Neural cell (in vitro differentiated cells): ENCODE results near the gene HPX. TPM values are rescaled to one million over a fixed set of nuclear protein-coding genes. Genes with fewer than 3 reads are reported as not detected.
A peak's percentile ranks its signal among the peaks of the same experiment; 100 is the strongest.

Experiments used
- H2AFZ ChIP-seq: fragments of 200-600, 300-800 bp; sonication (generic), shearing (Covaris generic); 2 replicates; pipeline ENCODE4 v1.6.0; 2014; ENCODE audit warnings: low read depth, mild to moderate bottlenecking, antibody characterized with exemption, low read length, moderate library complexity
- H3F3A ChIP-seq: fragments of 200-600 bp; shearing (Covaris generic); 2 replicates; pipeline ENCODE4 v1.6.1; 2016; ENCODE audit warnings: mild to moderate bottlenecking, moderate library complexity, mixed read lengths, antibody characterized with exemption, low read length; ENCODE audit not compliant: insufficient read depth, poor library complexity, severe bottlenecking
- H3K27ac ChIP-seq: fragments of 200-600, 300-800 bp; sonication (generic), shearing (Covaris generic); 2 replicates; pipeline ENCODE4 v1.5.1; 2014; ENCODE audit warnings: mild to moderate bottlenecking, low read length, moderate library complexity
- H3K27me3 ChIP-seq: fragments of 300-800, 200-600 bp; sonication (generic), shearing (Covaris generic); 2 replicates; pipeline ENCODE4 v1.6.0; 2014; ENCODE audit warnings: mild to moderate bottlenecking, low read depth, low read length, moderate library complexity; ENCODE audit not compliant: insufficient read depth
- H3K36me3 ChIP-seq: fragments of 300-800, 200-600 bp; sonication (generic), shearing (Covaris generic); 2 replicates; pipeline ENCODE4 v1.5.1; 2014; ENCODE audit warnings: mild to moderate bottlenecking, antibody characterized with exemption, low read length, moderate library complexity; ENCODE audit not compliant: insufficient read depth
- H3K4me2 ChIP-seq: fragments of 300-800, 200-600 bp; sonication (generic), shearing (Covaris generic); 2 replicates; pipeline ENCODE4 v1.6.0; 2014; ENCODE audit warnings: mild to moderate bottlenecking, low read length
- H3K4me3 ChIP-seq: fragments of 300-800, 200-600 bp; sonication (generic), shearing (Covaris generic); 2 replicates; pipeline ENCODE4 v1.5.1; 2014; ENCODE audit warnings: mild to moderate bottlenecking, low read length, moderate library complexity
- H3K79me2 ChIP-seq: fragments of 200-600 bp; shearing (Covaris generic); replicated peaks from 2 replicates; pipeline ENCODE4 v1.6.0; 2014; ENCODE audit warnings: mild to moderate bottlenecking, low read length, moderate library complexity; ENCODE audit not compliant: insufficient read depth
- H3K9ac ChIP-seq: fragments of 300-800, 200-600 bp; sonication (generic), shearing (Covaris generic); 2 replicates; pipeline ENCODE4 v1.6.1; 2016; ENCODE audit warnings: mild to moderate bottlenecking, low read length, mixed read lengths
- H3K9me2 ChIP-seq: fragments of 200-600 bp; shearing (Covaris generic); 2 replicates; pipeline ENCODE4 v1.6.1; 2016; ENCODE audit warnings: mild to moderate bottlenecking, low read length, mixed read lengths; ENCODE audit not compliant: insufficient read depth
- H3K9me3 ChIP-seq: fragments of 200-600, 300-800 bp; sonication (generic), shearing (Covaris generic); 2 replicates; pipeline ENCODE4 v1.6.1; 2016; ENCODE audit warnings: mild to moderate bottlenecking, mixed run types, low read length, moderate library complexity, mixed read lengths
- H4K20me1 ChIP-seq: fragments of 200-600 bp; shearing (Covaris generic); 2 replicates; pipeline ENCODE4 v1.6.1; 2016; ENCODE audit warnings: mild to moderate bottlenecking, mixed run types; ENCODE audit not compliant: insufficient read depth
- EP300 ChIP-seq: fragments of 450-650 bp; conservative IDR thresholded peaks from 2 replicates; pipeline ENCODE4 v1.6.1; 2014; ENCODE audit warnings: antibody characterized with exemption, mild to moderate bottlenecking, moderate library complexity; ENCODE audit not compliant: poor library complexity, severe bottlenecking
- EZH2 ChIP-seq: fragments of 200-600, 300-800 bp; shearing (Covaris generic), sonication (generic); IDR thresholded peaks from 2 replicates; pipeline ENCODE4 v1.6.1; 2014; ENCODE audit warnings: antibody characterized with exemption, low read length, borderline replicate concordance, mild to moderate bottlenecking; ENCODE audit not compliant: insufficient read depth, poor library complexity, severe bottlenecking
- MXI1 ChIP-seq: fragments of 450-650 bp; conservative IDR thresholded peaks from 2 replicates; pipeline ENCODE4 v1.6.1; 2014; ENCODE audit warnings: antibody characterized with exemption, mild to moderate bottlenecking; ENCODE audit not compliant: poor library complexity, severe bottlenecking
- POLR2AphosphoS5 ChIP-seq: IDR thresholded peaks from 2 replicates; pipeline ENCODE4 v1.6.1; 2012
- RAD21 ChIP-seq: fragments of 450-650 bp; conservative IDR thresholded peaks from 2 replicates; pipeline ENCODE4 v1.6.1; 2014; ENCODE audit warnings: antibody characterized with exemption, mild to moderate bottlenecking, moderate library complexity
- SMC3 ChIP-seq: fragments of 450-650 bp; conservative IDR thresholded peaks from 2 replicates; pipeline ENCODE4 v1.6.1; 2014; ENCODE audit warnings: antibody characterized with exemption, mild to moderate bottlenecking, moderate library complexity; ENCODE audit not compliant: poor library complexity
- TAF1 ChIP-seq: IDR thresholded peaks from 2 replicates; pipeline ENCODE4 v1.6.1; 2012; ENCODE audit warnings: low read depth
- polyA plus RNA-seq: library from polyadenylated mRNA; depleted of rRNA; stranded (reverse); fragments of >200 nt; gene quantifications from 2 replicates; pipeline ENCODE4 v1.2.3, GENCODE V29; 2014
- TF ChIP-seq, protein P1 (sequence below): IDR thresholded peaks from 2 replicates; pipeline ENCODE4 v1.6.1; 2012; ENCODE audit warnings: borderline replicate concordance

HPX gene
- polyA plus RNA-seq, 1 donor from 2014 or later = 11.1 TPM

DNA sequence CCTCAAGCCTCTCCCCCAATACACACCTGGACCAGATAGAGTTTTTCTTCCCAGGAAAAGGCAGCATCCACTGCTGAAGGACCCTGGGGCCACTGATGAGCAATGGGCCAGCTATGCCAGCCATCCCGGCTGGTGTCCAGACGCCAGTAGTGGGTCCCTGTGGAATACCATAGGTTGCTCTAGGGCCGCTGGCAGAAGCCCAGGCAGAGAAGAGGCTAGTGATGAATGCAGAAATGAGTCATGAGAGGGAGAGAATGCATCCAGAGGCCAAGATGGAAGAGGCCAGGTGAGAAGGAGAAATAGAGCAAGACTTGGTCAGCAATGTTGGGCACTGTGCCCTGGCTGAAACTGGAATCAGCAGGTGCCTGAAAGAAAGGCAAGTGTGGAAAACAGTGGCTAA lies 8.9 kb downstream of the HPX start:
- Histone ChIP-seq H4K20me1 (no peaks in the 10 kb centered on the region), H3K79me2 (no peaks in the 10 kb centered on the region), H3F3A (no peaks in the 10 kb centered on the region), H3K9me3 (no peaks in the 10 kb centered on the region), H3K4me3 (no peak overlapping the region), H3K9ac (no peak overlapping the region), H3K36me3 (no peaks in the 10 kb centered on the region), H3K27ac (no peak overlapping the region), H2AFZ (no peak overlapping the region), H3K27me3 (no peaks in the 10 kb centered on the region), H3K4me2 (no peak overlapping the region), H3K9me2 (no peaks in the 10 kb centered on the region)
- TF ChIP-seq SMC3 (no peak), POLR2AphosphoS5 (no peak), MXI1 (no peak), RAD21 (no peak), TAF1 (no peak), EP300 (no peak), EZH2 (no peak)
- TF ChIP-seq, protein P1, sequence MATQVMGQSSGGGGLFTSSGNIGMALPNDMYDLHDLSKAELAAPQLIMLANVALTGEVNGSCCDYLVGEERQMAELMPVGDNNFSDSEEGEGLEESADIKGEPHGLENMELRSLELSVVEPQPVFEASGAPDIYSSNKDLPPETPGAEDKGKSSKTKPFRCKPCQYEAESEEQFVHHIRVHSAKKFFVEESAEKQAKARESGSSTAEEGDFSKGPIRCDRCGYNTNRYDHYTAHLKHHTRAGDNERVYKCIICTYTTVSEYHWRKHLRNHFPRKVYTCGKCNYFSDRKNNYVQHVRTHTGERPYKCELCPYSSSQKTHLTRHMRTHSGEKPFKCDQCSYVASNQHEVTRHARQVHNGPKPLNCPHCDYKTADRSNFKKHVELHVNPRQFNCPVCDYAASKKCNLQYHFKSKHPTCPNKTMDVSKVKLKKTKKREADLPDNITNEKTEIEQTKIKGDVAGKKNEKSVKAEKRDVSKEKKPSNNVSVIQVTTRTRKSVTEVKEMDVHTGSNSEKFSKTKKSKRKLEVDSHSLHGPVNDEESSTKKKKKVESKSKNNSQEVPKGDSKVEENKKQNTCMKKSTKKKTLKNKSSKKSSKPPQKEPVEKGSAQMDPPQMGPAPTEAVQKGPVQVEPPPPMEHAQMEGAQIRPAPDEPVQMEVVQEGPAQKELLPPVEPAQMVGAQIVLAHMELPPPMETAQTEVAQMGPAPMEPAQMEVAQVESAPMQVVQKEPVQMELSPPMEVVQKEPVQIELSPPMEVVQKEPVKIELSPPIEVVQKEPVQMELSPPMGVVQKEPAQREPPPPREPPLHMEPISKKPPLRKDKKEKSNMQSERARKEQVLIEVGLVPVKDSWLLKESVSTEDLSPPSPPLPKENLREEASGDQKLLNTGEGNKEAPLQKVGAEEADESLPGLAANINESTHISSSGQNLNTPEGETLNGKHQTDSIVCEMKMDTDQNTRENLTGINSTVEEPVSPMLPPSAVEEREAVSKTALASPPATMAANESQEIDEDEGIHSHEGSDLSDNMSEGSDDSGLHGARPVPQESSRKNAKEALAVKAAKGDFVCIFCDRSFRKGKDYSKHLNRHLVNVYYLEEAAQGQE = no peak

- Histone ChIP-seq H3K4me2 (no peak overlapping the region), H2AFZ (no peak overlapping the region), H3K36me3 (no peaks in the 10 kb centered on the region)
These were observed 13.3 kb downstream of the HPX start for GRCh38 chr11:6427516-6427915.

DNA sequence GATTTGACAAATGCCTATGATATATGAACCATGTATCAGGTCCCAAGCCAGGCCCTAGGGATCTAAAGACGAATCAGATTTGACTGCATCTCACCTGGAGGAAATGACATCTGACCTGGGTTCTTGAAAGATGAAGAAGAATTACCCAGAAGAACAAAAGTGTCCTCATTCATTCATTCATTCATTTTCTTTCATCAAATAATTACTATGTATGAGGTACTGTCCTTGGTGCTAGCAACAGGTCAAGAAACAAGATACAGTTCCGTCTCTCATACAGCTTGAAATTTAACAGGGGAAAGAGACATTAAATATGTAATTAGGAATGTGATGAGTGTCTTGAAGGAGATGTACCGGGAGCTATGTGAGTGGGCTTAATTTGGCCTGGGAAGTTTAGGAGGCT lies 20.1 kb downstream of the HPX start:
- H4K20me1 ChIP-seq = no peaks in the 10 kb centered on the region
- H3F3A ChIP-seq = no peaks in the 10 kb centered on the region
- no peak overlapping the region for H3K9ac ChIP-seq
- no peaks in the 10 kb centered on the region for H3K9me3 ChIP-seq
- H3K79me2 ChIP-seq = peaks cover 42% of the 10 kb centered on the region
- H3K27ac ChIP-seq = peak overlapping the region; percentile 96
- H3K36me3 ChIP-seq = no peaks in the 10 kb centered on the region
- no peak overlapping the region for H2AFZ ChIP-seq
- TF ChIP-seq RAD21 = no peak
- no peak for TF ChIP-seq POLR2AphosphoS5
- TF ChIP-seq EP300 = no peak
- TF ChIP-seq SMC3 = no peak
- TF ChIP-seq EZH2 = no peak
- TF ChIP-seq TAF1 = no peak
- TF ChIP-seq, protein P1 = no peak
- no peaks in the 10 kb centered on the region for H3K27me3 ChIP-seq
- H3K9me2 ChIP-seq = no peaks in the 10 kb centered on the region
- H3K4me2 ChIP-seq = no peak overlapping the region
- no peak overlapping the region for H3K4me3 ChIP-seq

More at GRCh38 chr11:6427516-6427915, 13.3 kb downstream of the HPX start:
- Histone ChIP-seq H3K9me2 (no peaks in the 10 kb centered on the region), H3K27ac (no peak overlapping the region), H3F3A (no peaks in the 10 kb centered on the region), H3K27me3 (no peaks in the 10 kb centered on the region), H3K9ac (no peak overlapping the region), H3K79me2 (no peaks in the 10 kb centered on the region), H4K20me1 (no peaks in the 10 kb centered on the region), H3K9me3 (no peaks in the 10 kb centered on the region), H3K4me3 (no peak overlapping the region)
- TF ChIP-seq RAD21 = no peak
